GM23248 (cell line): ENCODE measurements around the gene SLC25A20. TPM values are rescaled to one million over a fixed set of nuclear protein-coding genes. Genes with fewer than 3 reads are reported as not detected.
"Not testable (repeated sequence)": the region's sequence is repeated elsewhere in the genome, so short reads cannot be mapped to it uniquely, and the experiment has no call there.

Experiments used
- DNase-seq: peaks from one replicate; pipeline ENCODE4 v3.0.0-alpha.2; 2015
- H2AFZ ChIP-seq: fragments of 200-600 bp; sonication (generic); 2 replicates; pipeline ENCODE4 v1.6.1; 2016; ENCODE audit warnings: antibody characterized with exemption
- H3F3A ChIP-seq: fragments of 200-600 bp; sonication (generic); 2 replicates; pipeline ENCODE4 v1.6.1; 2016; ENCODE audit warnings: mild to moderate bottlenecking, antibody characterized with exemption, mixed run types; ENCODE audit not compliant: insufficient read depth
- H3K27ac ChIP-seq: fragments of 200-600 bp; sonication (generic); 2 replicates; pipeline ENCODE4 v1.5.1; 2016; ENCODE audit warnings: mild to moderate bottlenecking
- H3K27me3 ChIP-seq: fragments of 200-600 bp; sonication (generic); replicated peaks from 2 replicates; pipeline ENCODE4 v1.6.1; 2016; ENCODE audit warnings: mild to moderate bottlenecking; ENCODE audit not compliant: insufficient read depth
- H3K36me3 ChIP-seq: fragments of 200-600 bp; sonication (generic); 2 replicates; pipeline ENCODE4 v1.6.1; 2016; ENCODE audit warnings: low read depth, mild to moderate bottlenecking
- H3K4me1 ChIP-seq: fragments of 200-600 bp; sonication (generic); 2 replicates; pipeline ENCODE4 v1.6.1; 2016; ENCODE audit warnings: mild to moderate bottlenecking; ENCODE audit not compliant: insufficient read depth
- H3K4me2 ChIP-seq: fragments of 200-600 bp; sonication (generic); one replicate; pipeline ENCODE4 v1.6.1; 2016; ENCODE audit warnings: mild to moderate bottlenecking; ENCODE audit not compliant: unreplicated experiment
- H3K4me3 ChIP-seq: fragments of 200-600 bp; sonication (generic); 2 replicates; pipeline ENCODE4 v1.5.1; 2016; ENCODE audit warnings: mild to moderate bottlenecking
- H3K79me2 ChIP-seq: fragments of 200-600 bp; sonication (generic); 2 replicates; pipeline ENCODE4 v1.6.1; 2016; ENCODE audit warnings: mild to moderate bottlenecking; ENCODE audit not compliant: insufficient read depth
- H3K9ac ChIP-seq: fragments of 200-600 bp; sonication (generic); 2 replicates; pipeline ENCODE4 v1.6.1; 2016; ENCODE audit warnings: mild to moderate bottlenecking
- H3K9me2 ChIP-seq: fragments of 200-600 bp; sonication (generic); 2 replicates; pipeline ENCODE4 v1.6.1; 2016; ENCODE audit warnings: mixed run types, mild to moderate bottlenecking, moderate library complexity; ENCODE audit not compliant: insufficient read depth
- H3K9me3 ChIP-seq: fragments of 200-600 bp; sonication (generic); one replicate; pipeline ENCODE4 v1.6.1; 2017; ENCODE audit warnings: low read depth
- H4K20me1 ChIP-seq: fragments of 200-600 bp; sonication (generic); 2 replicates; pipeline ENCODE4 v1.6.0; 2016; ENCODE audit not compliant: insufficient read depth
- EZH2 ChIP-seq: fragments of 200-600 bp; sonication (generic); IDR thresholded peaks from 2 replicates; pipeline ENCODE4 v1.6.1; 2018; ENCODE audit warnings: antibody characterized with exemption, mild to moderate bottlenecking; ENCODE audit not compliant: insufficient read depth, poor library complexity, severe bottlenecking
- EZH2phosphoT487 ChIP-seq: fragments of 200-600 bp; sonication (generic); IDR thresholded peaks from 2 replicates; pipeline ENCODE4 v1.6.1; 2018; ENCODE audit warnings: antibody characterized with exemption, moderate library complexity, mild to moderate bottlenecking, low read depth; ENCODE audit not compliant: insufficient read depth
- WGBS, 2 experiments: methylation state at CpG; one replicate each; pipeline ENCODE4 v1.1.6; 2015 to 2017; ENCODE audit warnings: low lambda C conversion rate in 2 of 2, low coverage in 1 of 2; ENCODE audit errors: missing lambda C conversion rate in 2 of 2; 5-methylcytosine and 5-hydroxymethylcytosine counted together
- in situ Hi-C: fragments of 300-500 bp; cut with MboI; formaldehyde crosslinking; loops from 2 replicates; pipeline ENCODE4 v1.15.0; 2020
- polyA plus RNA-seq: library from polyadenylated mRNA; unstranded; fragments of >200 nt; fragmentation: Nextera tagmentation; extraction: Ambion mirVana; gene quantifications from 2 replicates; pipeline ENCODE4 v1.2.1, GENCODE V29; 2016
- total RNA-seq: library from RNA; depleted of rRNA; stranded (reverse); fragments of >200 nt; shearing (Covaris generic); gene quantifications from 2 replicates; pipeline ENCODE4 v1.2.3, GENCODE V29; 2014

The SLC25A20 gene
- total and polyA plus RNA-seq, 2 experiments from 2014 or later = 21.0 to 26.2 TPM

- H3K4me2 ChIP-seq = no peak overlapping the region
- no peaks in the 10 kb centered on the region for H3K9me3 ChIP-seq
- no peaks in the 10 kb centered on the region for H3K9me2 ChIP-seq
- no peaks in the 10 kb centered on the region for H3K27me3 ChIP-seq
- no peak for DNase-seq
- H3K27ac ChIP-seq = no peak overlapping the region
- no peak overlapping the region for H2AFZ ChIP-seq
- H4K20me1 ChIP-seq = no peaks in the 10 kb centered on the region
- peaks cover 19% of the 10 kb centered on the region for H3K79me2 ChIP-seq
- H3K9ac ChIP-seq = no peak overlapping the region
- TF ChIP-seq EZH2 = no peak
- TF ChIP-seq EZH2phosphoT487 = no peak
- peaks cover 15% of the 10 kb centered on the region; the same call in 1 of the 2 replicates for H3F3A ChIP-seq
- no peak overlapping the region for H3K4me3 ChIP-seq
- WGBS, 2 experiments = 75 to 90% methylated on average over 1 of the region's 1 CpG
- in situ Hi-C loops = no loop called here
- H3K4me1 ChIP-seq = 0 out of 2 replicates have a peak, but pooled peaks cover 5% of the 10 kb centered on the region
- H3K36me3 ChIP-seq = no peaks in the 10 kb centered on the region
Measured at GRCh38 chr3:48915296-48915695, 16.6 kb upstream of the SLC25A20 start.

DNA sequence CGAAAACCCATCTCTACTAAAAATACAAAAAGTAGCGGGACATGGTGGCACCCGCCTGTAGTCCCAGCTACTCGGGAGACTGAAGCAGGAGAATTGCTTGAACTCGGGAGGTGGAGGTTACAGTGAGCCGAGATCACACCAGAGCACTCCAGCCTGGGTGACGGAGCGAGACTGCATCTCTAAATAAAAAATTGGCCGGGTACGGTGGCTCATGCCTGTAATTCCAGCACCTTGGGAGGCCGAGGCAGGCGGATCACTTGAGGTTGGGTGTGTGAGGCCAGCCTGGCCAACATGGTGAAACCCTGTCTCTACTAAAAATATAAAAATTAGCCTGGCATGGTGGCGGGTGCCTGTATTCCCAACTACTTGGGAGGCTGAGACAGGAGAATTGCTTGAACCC lies 8.3 kb upstream of the SLC25A20 start:
- H3K9me3 ChIP-seq, in situ Hi-C loops: not testable (repeated sequence)

GRCh38 chr3:48899273-48899672 lies 591 bp upstream of the SLC25A20 start:
- Histone ChIP-seq H3K9ac (peak overlapping the region; percentile 74; the same call in 1 of the 2 replicates), H3K9me2 (no peaks in the 10 kb centered on the region), H2AFZ (peak overlapping the region; percentile 98), H3K27me3 (no peaks in the 10 kb centered on the region), H4K20me1 (no peaks in the 10 kb centered on the region), H3K4me2 (peak overlapping the region; percentile 77), H3K36me3 (no peaks in the 10 kb centered on the region), H3K9me3 (no peaks in the 10 kb centered on the region), H3K79me2 (peaks cover 20% of the 10 kb centered on the region), H3K4me3 (peak overlapping the region; percentile 98), H3F3A (peaks cover 6% of the 10 kb centered on the region; the same call in 1 of the 2 replicates), H3K27ac (no peak overlapping the region), H3K4me1 (peaks cover 9% of the 10 kb centered on the region)
- no peak for DNase-seq
- TF ChIP-seq EZH2 = no peak
- TF ChIP-seq EZH2phosphoT487 = no peak
- in situ Hi-C loops = no loop called here
- WGBS, 2 experiments = 85 to 87% methylated on average over 4 of the region's 4 CpGs

More for the DNA sequence above, 8.3 kb upstream of the SLC25A20 start:
- H3K9ac ChIP-seq, H2AFZ ChIP-seq, H3K79me2 ChIP-seq, H3K4me3 ChIP-seq, DNase-seq, H3K36me3 ChIP-seq, H3K27ac ChIP-seq, H3K4me1 ChIP-seq, H3K9me2 ChIP-seq, H3K4me2 ChIP-seq, H4K20me1 ChIP-seq, H3K27me3 ChIP-seq, H3F3A ChIP-seq: not testable (repeated sequence)
- WGBS, 2 experiments = 96 to 97% methylated on average over 13 of the region's 13 CpGs

GRCh38 chr3:48897460-48898376 lies 964 bp downstream of the SLC25A20 start:
- H3K36me3 ChIP-seq = no peaks in the 10 kb centered on the region
- no peaks in the 10 kb centered on the region for H3K27me3 ChIP-seq
- no peak for TF ChIP-seq EZH2
- TF ChIP-seq EZH2phosphoT487 = no peak
- peak; percentile 7 for DNase-seq
- H3K79me2 ChIP-seq = peaks cover 20% of the 10 kb centered on the region
- H3K9me2 ChIP-seq = no peaks in the 10 kb centered on the region
- peak overlapping the region; percentile 77 for H3K4me2 ChIP-seq
- in situ Hi-C loops = no loop called here
- peak overlapping the region; percentile 98 for H3K4me3 ChIP-seq
- peaks cover 9% of the 10 kb centered on the region for H3K4me1 ChIP-seq
- H3K27ac ChIP-seq = peak overlapping the region; percentile 23; the same call in 1 of the 2 replicates
- 60 to 64% methylated on average over 17 of the region's 17 CpGs for WGBS, 2 experiments
- H3K9ac ChIP-seq = peak overlapping the region; percentile 74
- peaks cover 6% of the 10 kb centered on the region; the same call in 1 of the 2 replicates for H3F3A ChIP-seq
- no peaks in the 10 kb centered on the region for H4K20me1 ChIP-seq
- H3K9me3 ChIP-seq = no peaks in the 10 kb centered on the region
- peak overlapping the region; percentile 98 for H2AFZ ChIP-seq
